ENCODE measurements around the gene GPC3. TPM values are rescaled to one million over a fixed set of nuclear protein-coding genes. Genes with fewer than 3 reads are reported as not detected.

GPC3 gene
- total RNA-seq = 10 to 100 TPM in 1 of 4 donors, 1 to 10 TPM in 3; 1.2 to 13.3 (median 8.0) TPM

DNA sequence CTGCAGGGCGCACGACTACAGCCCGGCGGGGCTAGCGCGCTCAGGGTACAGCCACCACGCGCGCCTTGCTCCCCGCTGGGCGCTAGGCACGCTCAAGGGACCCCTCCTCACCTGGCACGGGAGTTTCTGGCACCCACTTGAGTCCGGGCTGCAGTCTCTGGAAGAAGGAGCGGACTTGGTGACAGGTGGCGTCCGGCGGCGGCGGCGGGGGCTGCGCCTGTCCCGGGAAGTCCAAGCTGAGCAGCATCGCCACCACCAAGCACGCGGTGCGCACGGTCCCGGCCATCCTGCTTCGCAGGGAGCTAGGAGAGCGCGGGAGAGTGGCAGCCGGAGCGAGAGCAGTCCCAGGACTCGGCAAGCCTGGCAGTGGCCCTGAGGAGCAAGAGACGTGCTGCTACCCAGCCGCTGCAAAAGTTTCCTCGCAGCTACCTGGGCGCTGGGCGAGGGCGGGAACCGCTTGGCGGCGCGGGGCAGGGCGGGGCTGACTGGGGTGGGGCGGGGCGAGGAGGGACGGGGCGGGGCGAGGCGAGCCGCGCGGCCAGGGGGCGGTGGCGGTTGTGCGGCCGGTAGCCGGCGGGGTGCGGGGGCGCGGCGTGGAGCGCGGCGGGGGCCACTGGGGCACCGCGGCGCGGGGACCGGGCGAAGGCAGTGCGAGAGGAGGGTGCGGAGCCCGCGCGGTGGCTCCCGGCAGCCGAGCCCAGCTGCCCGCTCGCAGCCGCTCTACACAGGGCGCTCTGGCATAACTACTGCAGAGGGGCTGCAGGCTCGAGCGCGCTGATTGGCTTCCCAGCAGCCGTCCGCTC, at the start of gene GPC3:
GPC3 (minus strand) TSS at position 431 of the 803 bp plus-strand sequence.
- H3K27me3 ChIP-seq = peaks cover 0 to 17% (median 6%) of the 10 kb centered on the region in 4 donors
- DNase-seq (ENCODE audit: extremely low spot score) = no peak

DNA sequence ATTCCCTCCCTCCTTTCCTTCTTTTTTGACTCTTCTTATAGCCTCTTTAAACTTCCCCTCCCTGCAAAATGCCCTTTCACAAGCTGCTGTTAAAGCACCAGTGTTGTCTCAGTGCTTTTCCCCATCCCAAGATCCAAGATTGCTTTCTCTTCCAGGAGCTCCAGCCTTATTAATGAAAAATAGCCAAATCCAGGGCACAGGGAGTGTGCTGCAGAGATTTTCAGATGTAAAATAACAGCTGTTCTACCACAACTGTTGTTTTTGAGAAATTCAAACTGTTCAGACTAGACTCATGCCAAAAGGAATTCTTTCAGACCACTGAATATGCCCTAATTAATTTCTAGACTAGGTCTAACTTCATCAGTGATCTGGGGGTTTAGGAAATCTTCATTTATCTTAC, 47.0 kb upstream of the GPC3 start:
- no peaks in the 10 kb centered on the region for H3K36me3 ChIP-seq
- intact Hi-C loops (cut with DNase I) = no loop called here

More for the DNA sequence above, at the start of gene GPC3:
- H3K4me3 ChIP-seq = peak within 1 kb of the TSS; percentile 46 to 64 (median 46)
- no peak within 1 kb of the TSS for H3K27ac ChIP-seq (replicated peaks in 1 of 4)
- intact Hi-C loops (cut with DNase I) = no loop called here
- peaks cover 0 to 16% (median 14%) of the 10 kb centered on the region in 4 donors for H3K4me1 ChIP-seq
- WGBS = 67% methylated on average over 46 of the region's 90 CpGs
- H3K36me3 ChIP-seq = no peaks in the 10 kb centered on the region
- H3K9me3 ChIP-seq = no peaks in the 10 kb centered on the region
- no peak for TF ChIP-seq POLR2A (IDR thresholded peaks at IDR 0.05; ENCODE audit: low read depth)
- TF ChIP-seq, protein P1, sequence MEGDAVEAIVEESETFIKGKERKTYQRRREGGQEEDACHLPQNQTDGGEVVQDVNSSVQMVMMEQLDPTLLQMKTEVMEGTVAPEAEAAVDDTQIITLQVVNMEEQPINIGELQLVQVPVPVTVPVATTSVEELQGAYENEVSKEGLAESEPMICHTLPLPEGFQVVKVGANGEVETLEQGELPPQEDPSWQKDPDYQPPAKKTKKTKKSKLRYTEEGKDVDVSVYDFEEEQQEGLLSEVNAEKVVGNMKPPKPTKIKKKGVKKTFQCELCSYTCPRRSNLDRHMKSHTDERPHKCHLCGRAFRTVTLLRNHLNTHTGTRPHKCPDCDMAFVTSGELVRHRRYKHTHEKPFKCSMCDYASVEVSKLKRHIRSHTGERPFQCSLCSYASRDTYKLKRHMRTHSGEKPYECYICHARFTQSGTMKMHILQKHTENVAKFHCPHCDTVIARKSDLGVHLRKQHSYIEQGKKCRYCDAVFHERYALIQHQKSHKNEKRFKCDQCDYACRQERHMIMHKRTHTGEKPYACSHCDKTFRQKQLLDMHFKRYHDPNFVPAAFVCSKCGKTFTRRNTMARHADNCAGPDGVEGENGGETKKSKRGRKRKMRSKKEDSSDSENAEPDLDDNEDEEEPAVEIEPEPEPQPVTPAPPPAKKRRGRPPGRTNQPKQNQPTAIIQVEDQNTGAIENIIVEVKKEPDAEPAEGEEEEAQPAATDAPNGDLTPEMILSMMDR (IDR thresholded peaks at IDR 0.05) = no peak
- no peak for TF ChIP-seq POLR2AphosphoS5 (IDR thresholded peaks at IDR 0.05)
- no peak for TF ChIP-seq EP300 (IDR thresholded peaks at IDR 0.05)

DNA sequence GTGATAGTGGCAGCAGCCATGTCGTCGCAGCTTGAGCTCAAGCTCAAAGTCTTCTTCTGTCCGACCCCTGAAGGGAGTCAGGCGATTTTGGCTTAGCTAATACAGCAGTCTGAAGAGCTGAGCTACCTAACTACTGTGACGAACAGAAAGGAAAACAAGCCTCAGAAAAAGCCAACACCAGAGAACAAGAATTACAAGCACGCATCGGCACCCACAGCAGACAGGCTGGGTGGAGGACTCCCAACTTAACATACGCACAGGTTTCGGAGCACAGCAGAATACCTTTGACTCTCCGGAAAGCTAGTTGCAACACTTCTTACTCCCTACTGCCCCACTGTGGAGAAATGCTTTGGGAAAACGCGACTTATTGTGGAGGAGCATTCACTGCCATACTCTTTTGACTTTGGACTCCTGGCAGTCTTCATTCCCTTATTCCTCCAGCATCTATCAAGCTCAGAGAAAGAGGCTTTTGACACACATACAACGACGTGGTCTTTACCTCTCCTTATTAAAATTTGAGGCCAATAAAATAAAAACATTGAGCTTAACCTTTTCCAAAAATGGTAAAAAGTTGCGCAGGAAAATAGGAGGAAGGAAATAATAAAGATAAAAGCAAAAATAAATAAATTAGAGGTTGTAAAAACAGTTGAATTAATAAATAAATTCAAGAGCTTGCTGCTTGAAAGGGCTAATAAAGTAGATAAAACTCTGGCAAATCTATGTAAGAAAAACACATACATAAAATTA, 41.3 kb upstream of the GPC3 start:
- WGBS = 33% methylated on average over 15 of the region's 15 CpGs
- no peaks in the 10 kb centered on the region for H3K4me1 ChIP-seq
- no peak for DNase-seq (ENCODE audit: extremely low spot score)
- no peaks in the 10 kb centered on the region for H3K36me3 ChIP-seq
- no peak overlapping the region for H3K27ac ChIP-seq (replicated peaks in 1 of 4)
- intact Hi-C loops (cut with DNase I) = loop anchor here (5.0 kb wide), 1 partner anchor 234 kb away; no protein-coding TSS in a partner anchor
- no peaks in the 10 kb centered on the region for H3K9me3 ChIP-seq
- TF ChIP-seq EP300 (IDR thresholded peaks at IDR 0.05) = no peak
- TF ChIP-seq, protein P1 (IDR thresholded peaks at IDR 0.05) = peak; percentile 37 to 47 (median 39)
- peak overlapping the region in 3 of 4 donors; percentile 15 to 39 (median 19) for H3K4me3 ChIP-seq
- H3K27me3 ChIP-seq = no peaks in the 10 kb centered on the region

More for the DNA sequence above, 47.0 kb upstream of the GPC3 start:
- no peaks in the 10 kb centered on the region for H3K4me1 ChIP-seq
- H3K27ac ChIP-seq (replicated peaks in 1 of 4) = no peak overlapping the region
- H3K27me3 ChIP-seq = no peaks in the 10 kb centered on the region
- no peak overlapping the region for H3K4me3 ChIP-seq
- no peak for DNase-seq (ENCODE audit: extremely low spot score)
- no peaks in the 10 kb centered on the region for H3K9me3 ChIP-seq
- TF ChIP-seq POLR2A (IDR thresholded peaks at IDR 0.05; ENCODE audit: low read depth) (no peak), EP300 (IDR thresholded peaks at IDR 0.05) (no peak), POLR2AphosphoS5 (IDR thresholded peaks at IDR 0.05) (no peak)
- TF ChIP-seq, protein P1 (IDR thresholded peaks at IDR 0.05) = no peak

DNA sequence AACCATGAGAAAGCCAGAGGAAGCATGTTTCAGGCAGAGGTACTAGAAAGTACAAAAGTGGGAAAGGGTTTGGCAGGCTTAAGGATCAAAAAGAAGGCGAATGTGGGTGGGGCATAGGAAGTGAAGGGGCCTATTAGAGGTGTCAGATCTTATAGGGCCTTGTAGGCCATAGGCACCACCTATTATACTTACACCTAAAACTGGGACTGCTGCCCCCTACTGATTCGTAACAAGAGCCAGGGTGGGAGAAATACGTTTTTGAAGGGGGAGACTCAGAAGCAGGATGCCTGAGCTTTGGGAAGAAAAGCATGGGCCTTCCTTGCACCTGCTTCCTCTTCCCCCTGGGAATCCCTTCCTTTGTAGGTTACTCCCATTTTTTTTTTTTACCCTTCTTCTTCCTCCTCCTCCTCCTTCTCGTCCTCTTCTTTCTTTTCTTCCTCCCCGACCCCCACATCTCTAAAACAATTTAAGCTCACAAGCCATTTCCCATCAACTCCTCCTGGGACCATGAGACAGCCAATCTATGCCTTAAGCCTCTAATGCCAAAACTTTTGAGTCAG, 40.7 kb upstream of the GPC3 start:
- 41% methylated on average over 5 of the region's 5 CpGs for WGBS
- Histone ChIP-seq H3K9me3 (no peaks in the 10 kb centered on the region), H3K4me3 (peak overlapping the region in 2 of 4 donors; percentile 15 to 19), H3K27ac (replicated peaks in 1 of 4) (no peak overlapping the region), H3K27me3 (no peaks in the 10 kb centered on the region), H3K36me3 (no peaks in the 10 kb centered on the region), H3K4me1 (no peaks in the 10 kb centered on the region)
- TF ChIP-seq EP300 (IDR thresholded peaks at IDR 0.05) (no peak), POLR2AphosphoS5 (IDR thresholded peaks at IDR 0.05) (no peak), POLR2A (IDR thresholded peaks at IDR 0.05; ENCODE audit: low read depth) (no peak)
- TF ChIP-seq, protein P1 (IDR thresholded peaks at IDR 0.05) = no peak
- no peak for DNase-seq (ENCODE audit: extremely low spot score)
- intact Hi-C loops (cut with DNase I) = loop anchor here (5.0 kb wide), 1 partner anchor 234 kb away; no protein-coding TSS in a partner anchor

All from esophagus muscularis mucosa (tissue), 4 donors.